KMS-11 (cell line): ENCODE results near the gene BCL2L11.

Source experiments
- H2AFZ ChIP-seq: fragments of 200-600 bp; sonication (generic); 2 replicates; pipeline ENCODE4 v1.6.1; 2016; ENCODE audit warnings: antibody characterized with exemption, mixed run types, low read depth
- H3K27ac ChIP-seq: fragments of 200-600 bp; sonication (generic); 2 replicates; pipeline ENCODE4 v1.6.1; 2016; ENCODE audit warnings: mild to moderate bottlenecking, mixed run types
- H3K27me3 ChIP-seq: fragments of 200-600 bp; sonication (generic); 2 replicates; pipeline ENCODE4 v1.6.1; 2017; ENCODE audit warnings: mild to moderate bottlenecking, low read depth, mixed run types, moderate library complexity; ENCODE audit not compliant: insufficient read depth
- H3K36me3 ChIP-seq: fragments of 200-600 bp; sonication (generic); 2 replicates; pipeline ENCODE4 v1.6.1; 2017; ENCODE audit warnings: mild to moderate bottlenecking, mixed run types; ENCODE audit not compliant: insufficient read depth
- H3K4me1 ChIP-seq: fragments of 200-600 bp; sonication (generic); 2 replicates; pipeline ENCODE4 v1.6.1; 2016; ENCODE audit warnings: mild to moderate bottlenecking, low read depth, mixed run types; ENCODE audit not compliant: poor library complexity, severe bottlenecking
- H3K4me2 ChIP-seq: fragments of 200-600 bp; sonication (generic); 2 replicates; pipeline ENCODE4 v1.7.0; 2016; ENCODE audit warnings: mild to moderate bottlenecking, mixed run types
- H3K4me3 ChIP-seq: fragments of 200-600 bp; sonication (generic); IDR thresholded peaks from 2 replicates; pipeline ENCODE4 v1.6.1; 2017; ENCODE audit warnings: low read depth, low read length, mixed read lengths; ENCODE audit not compliant: insufficient read depth
- H3K79me2 ChIP-seq: fragments of 200-600 bp; sonication (generic); 2 replicates; pipeline ENCODE4 v1.6.1; 2016; ENCODE audit warnings: low read depth, mixed run types; ENCODE audit not compliant: insufficient read depth
- H3K9ac ChIP-seq: fragments of 200-600 bp; sonication (generic); 2 replicates; pipeline ENCODE4 v1.6.1; 2016; ENCODE audit warnings: mild to moderate bottlenecking, mixed run types
- H4K20me1 ChIP-seq: fragments of 200-600 bp; sonication (generic); 2 replicates; pipeline ENCODE4 v1.6.1; 2016; ENCODE audit warnings: mild to moderate bottlenecking, mixed run types; ENCODE audit not compliant: insufficient read depth
- CTCF ChIP-seq: fragments of 200-600 bp; sonication (generic); conservative IDR thresholded peaks from 2 replicates; pipeline ENCODE4 v1.6.1; 2017; ENCODE audit warnings: low read depth, mild to moderate bottlenecking, antibody characterized with exemption, low read length, moderate library complexity, mixed read lengths

The BCL2L11 gene

GRCh38 chr2:111105926-111106325 lies 14.8 kb upstream of the BCL2L11 start:
- TF ChIP-seq CTCF: no peak
- H3K4me1 ChIP-seq: peaks cover 19% of the 10 kb centered on the region
- no peak overlapping the region for H3K4me2 ChIP-seq
- H3K27ac ChIP-seq: no peak overlapping the region
- no peaks in the 10 kb centered on the region for H3K36me3 ChIP-seq
- no peaks in the 10 kb centered on the region for H3K27me3 ChIP-seq
- no peak overlapping the region for H3K4me3 ChIP-seq
- H3K79me2 ChIP-seq: no peaks in the 10 kb centered on the region
- H2AFZ ChIP-seq: no peak overlapping the region
- no peaks in the 10 kb centered on the region for H4K20me1 ChIP-seq
- no peak overlapping the region for H3K9ac ChIP-seq

- H3K27me3 ChIP-seq: no peaks in the 10 kb centered on the region
- H3K79me2 ChIP-seq: no peaks in the 10 kb centered on the region
- TF ChIP-seq CTCF: no peak
- H4K20me1 ChIP-seq: no peaks in the 10 kb centered on the region
- H3K4me1 ChIP-seq: peaks cover 11% of the 10 kb centered on the region
- H3K27ac ChIP-seq: no peak overlapping the region
- no peak overlapping the region for H3K4me2 ChIP-seq
- no peak overlapping the region for H3K9ac ChIP-seq
- no peak overlapping the region for H2AFZ ChIP-seq
- no peaks in the 10 kb centered on the region for H3K36me3 ChIP-seq
- H3K4me3 ChIP-seq: no peak overlapping the region
These were observed 14.0 kb upstream of the BCL2L11 start for GRCh38 chr2:111106706-111107105.

DNA sequence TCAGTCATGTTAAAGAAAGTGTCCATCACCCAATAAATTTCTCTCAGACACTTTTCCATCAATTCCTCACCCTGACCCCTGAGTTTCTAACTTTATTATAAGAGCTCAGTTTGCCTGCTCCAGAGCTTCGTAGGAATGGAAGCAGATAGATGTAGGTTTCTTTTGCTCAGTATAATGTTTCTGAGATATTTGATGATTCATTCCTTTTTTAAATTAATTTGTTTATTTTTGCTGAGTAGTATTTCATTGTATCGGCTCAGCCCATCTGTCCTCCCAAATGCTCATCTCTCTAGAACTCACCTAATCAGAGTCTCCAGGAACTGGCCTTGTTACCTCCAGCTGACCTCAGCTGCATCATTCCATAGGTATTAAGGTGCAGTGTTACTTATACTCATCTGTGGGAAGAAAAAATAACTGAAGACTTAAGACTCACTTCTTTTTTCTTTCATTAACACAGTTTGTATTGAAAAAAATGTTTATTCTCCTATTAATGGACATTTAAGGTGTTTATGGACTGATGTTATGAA lies 11.9 kb upstream of the BCL2L11 start:
- no peaks in the 10 kb centered on the region for H3K27me3 ChIP-seq
- TF ChIP-seq CTCF: no peak
- H3K27ac ChIP-seq: no peak overlapping the region
- no peak overlapping the region for H3K4me2 ChIP-seq
- H4K20me1 ChIP-seq: no peaks in the 10 kb centered on the region
- no peak overlapping the region for H3K4me3 ChIP-seq
- no peaks in the 10 kb centered on the region for H3K4me1 ChIP-seq
- H2AFZ ChIP-seq: no peak overlapping the region
- no peak overlapping the region for H3K9ac ChIP-seq
- no peaks in the 10 kb centered on the region for H3K36me3 ChIP-seq
- no peaks in the 10 kb centered on the region for H3K79me2 ChIP-seq

- Histone ChIP-seq H3K27me3 (no peaks in the 10 kb centered on the region), H3K4me3 (no peak overlapping the region), H2AFZ (no peak overlapping the region)
These were observed 9.5 kb upstream of the BCL2L11 start for GRCh38 chr2:111111101-111111755.

More at GRCh38 chr2:111111101-111111755, 9.5 kb upstream of the BCL2L11 start:
- Histone ChIP-seq H3K9ac (no peak overlapping the region), H3K79me2 (no peaks in the 10 kb centered on the region), H4K20me1 (no peaks in the 10 kb centered on the region), H3K27ac (no peak overlapping the region), H3K4me1 (peaks cover 11% of the 10 kb centered on the region), H3K4me2 (no peak overlapping the region), H3K36me3 (no peaks in the 10 kb centered on the region)
- no peak for TF ChIP-seq CTCF
